ENCODE data around the gene KIAA1328. TPM values are rescaled to one million over a fixed set of nuclear protein-coding genes. Genes with fewer than 3 reads are reported as not detected.

Gene KIAA1328
- total RNA-seq, 4 donors from 2014 or later: 11.3 to 26.1 (median 15.3) TPM

GRCh38 chr18:36895606-36896005, 66.7 kb downstream of the KIAA1328 start:
- Histone ChIP-seq H3K27me3 (no peaks in the 10 kb centered on the region), H3K4me3 (no peak overlapping the region), H3K4me1 (no peaks in the 10 kb centered on the region), H3K27ac (no peak overlapping the region), H3K36me3 (no peaks in the 10 kb centered on the region), H3K9me3 (no peaks in the 10 kb centered on the region)
- 90 to 96% methylated on average over 2 to 4 of the region's 4 CpGs for WGBS, 2 donors (ENCODE audit: low coverage in 1 of 2)
- no peak for TF ChIP-seq POLR2A (IDR thresholded peaks at IDR 0.05)
- no peak for TF ChIP-seq CTCF (IDR thresholded peaks at IDR 0.05)
- no peak for ATAC-seq

GRCh38 chr18:36897253-36897652, 68.3 kb downstream of the KIAA1328 start:
- 89 to 92% methylated on average over 1 of the region's 1 CpG for WGBS, 2 donors (ENCODE audit: low coverage in 1 of 2)
- Histone ChIP-seq H3K36me3 (no peaks in the 10 kb centered on the region), H3K4me1 (peaks cover 0 to 8% (median 0%) of the 10 kb centered on the region in 3 donors), H3K4me3 (no peak overlapping the region), H3K27me3 (no peaks in the 10 kb centered on the region), H3K9me3 (no peaks in the 10 kb centered on the region), H3K27ac (no peak overlapping the region)
- TF ChIP-seq POLR2A (IDR thresholded peaks at IDR 0.05) (no peak), EP300 (IDR thresholded peaks at IDR 0.05) (no peak), CTCF (IDR thresholded peaks at IDR 0.05) (no peak), POLR2AphosphoS5 (IDR thresholded peaks at IDR 0.05) (no peak)
- ATAC-seq: no peak

GRCh38 chr18:36899289-36899688, 70.4 kb downstream of the KIAA1328 start:
- no peak overlapping the region for H3K27ac ChIP-seq
- H3K27me3 ChIP-seq: no peaks in the 10 kb centered on the region
- no peak for TF ChIP-seq CTCF (IDR thresholded peaks at IDR 0.05)
- no peak for TF ChIP-seq POLR2A (IDR thresholded peaks at IDR 0.05)
- no peak for TF ChIP-seq POLR2AphosphoS5 (IDR thresholded peaks at IDR 0.05)
- TF ChIP-seq EP300 (IDR thresholded peaks at IDR 0.05): no peak
- H3K4me3 ChIP-seq: no peak overlapping the region
- no peaks in the 10 kb centered on the region for H3K36me3 ChIP-seq
- 79 to 94% methylated on average over 2 to 3 of the region's 3 CpGs for WGBS, 2 donors (ENCODE audit: low coverage in 1 of 2)
- H3K4me1 ChIP-seq: peaks cover 0 to 8% (median 0%) of the 10 kb centered on the region in 3 donors
- H3K9me3 ChIP-seq: no peaks in the 10 kb centered on the region
- ATAC-seq: no peak

GRCh38 chr18:36900466-36900865, 71.5 kb downstream of the KIAA1328 start:
- H3K4me1 ChIP-seq: peaks cover 0 to 8% (median 0%) of the 10 kb centered on the region in 3 donors
- H3K4me3 ChIP-seq: no peak overlapping the region
- H3K9me3 ChIP-seq: no peaks in the 10 kb centered on the region
- TF ChIP-seq POLR2AphosphoS5 (IDR thresholded peaks at IDR 0.05): no peak
- no peaks in the 10 kb centered on the region for H3K36me3 ChIP-seq
- ATAC-seq: no peak
- whole genome bisulfite sequencing, 2 donors (ENCODE audit: low coverage in 1 of 2): 91 to 97% methylated on average over 4 of the region's 4 CpGs
- no peak overlapping the region for H3K27ac ChIP-seq
- H3K27me3 ChIP-seq: no peaks in the 10 kb centered on the region

GRCh38 chr18:36901277-36901701, 72.4 kb downstream of the KIAA1328 start:
- peaks cover 0 to 8% (median 0%) of the 10 kb centered on the region in 3 donors for H3K4me1 ChIP-seq
- H3K9me3 ChIP-seq: no peaks in the 10 kb centered on the region
- ATAC-seq: no peak
- H3K27ac ChIP-seq: no peak overlapping the region
- no peaks in the 10 kb centered on the region for H3K27me3 ChIP-seq
- WGBS, 2 donors (ENCODE audit: low coverage in 1 of 2): 57% methylated on average over 1 of the region's 1 CpG; no CpG with 5 or more reads in 1 of the 2 donors
- TF ChIP-seq POLR2AphosphoS5 (IDR thresholded peaks at IDR 0.05): no peak
- no peak for TF ChIP-seq EP300 (IDR thresholded peaks at IDR 0.05)
- TF ChIP-seq CTCF (IDR thresholded peaks at IDR 0.05): no peak
- no peak for TF ChIP-seq POLR2A (IDR thresholded peaks at IDR 0.05)
- H3K4me3 ChIP-seq: no peak overlapping the region
- H3K36me3 ChIP-seq: no peaks in the 10 kb centered on the region
